ENCODE data around the gene LRRC8D. TPM values are rescaled to one million over a fixed set of nuclear protein-coding genes. Genes with fewer than 3 reads are reported as not detected.

LRRC8D gene
- total RNA-seq, 1 experiment from 2014 or later: 37.2 TPM

GRCh38 chr1:89965193-89965768 lies 144.4 kb downstream of the LRRC8D start:
- Histone ChIP-seq H3K27ac (ENCODE audit: insufficient read length, low read depth, low read length) (no peak overlapping the region), H4K8ac (replicated peaks; ENCODE audit: insufficient read length, low read depth, low read length) (no peak overlapping the region), H2BK120ac (ENCODE audit: low read depth, low read length, poor library complexity, severe bottlenecking) (no peak overlapping the region), H2BK15ac (ENCODE audit: low read depth, low read length) (no peak overlapping the region), H2BK12ac (ENCODE audit: insufficient read length, low read depth, low read length) (no peak overlapping the region), H3K14ac (ENCODE audit: insufficient read depth, low read length) (no peak overlapping the region), H2AK5ac (ENCODE audit: insufficient read length, low read length) (no peak overlapping the region), H4K20me1 (ENCODE audit: control insufficient read depth, insufficient read depth, insufficient read length) (no peaks in the 10 kb centered on the region), H2BK5ac (ENCODE audit: insufficient read length, low read length) (no peak overlapping the region), H3K23ac (ENCODE audit: insufficient read length, low read depth, low read length) (no peak overlapping the region), H2BK20ac (ENCODE audit: low read depth, low read length, poor library complexity, severe bottlenecking) (no peak overlapping the region), H3K79me1 (ENCODE audit: insufficient read depth, low read depth, low read length, poor library complexity, severe bottlenecking) (no peaks in the 10 kb centered on the region), H3T11ph (ENCODE audit: low read length) (no peak overlapping the region), H4K91ac (ENCODE audit: insufficient read length, low read depth, low read length) (no peak overlapping the region), H3K9ac (ENCODE audit: extremely low read depth, insufficient read length, low read length) (no peak overlapping the region), H3K4me2 (ENCODE audit: insufficient read depth, insufficient read length, low read length) (no peak overlapping the region), H4K5ac (ENCODE audit: insufficient read length, low read depth, low read length) (no peak overlapping the region), H3K9me3 (ENCODE audit: control insufficient read depth, low read depth, low read length) (no peaks in the 10 kb centered on the region), H3K4ac (ENCODE audit: low read depth, low read length) (no peak overlapping the region), H3K23me2 (ENCODE audit: insufficient read length, low read depth, low read length, poor library complexity, severe bottlenecking) (no peaks in the 10 kb centered on the region), H3K56ac (ENCODE audit: insufficient read length, low read depth, low read length) (no peak overlapping the region), H3K4me1 (ENCODE audit: insufficient read depth, low read length) (no peaks in the 10 kb centered on the region), H2AFZ (ENCODE audit: low read length) (no peak overlapping the region), H3K18ac (ENCODE audit: insufficient read length, low read depth, low read length) (no peak overlapping the region), H3K79me2 (ENCODE audit: insufficient read depth, low read length) (no peaks in the 10 kb centered on the region), H3K27me3 (ENCODE audit: insufficient read depth, low read length) (no peaks in the 10 kb centered on the region)
- H3K27me3 Mint-ChIP-seq (ENCODE audit: low read depth): no peaks in the 10 kb centered on the region; the same call in 1 of the 2 replicates
- no peak for TF ChIP-seq CTCF (conservative IDR thresholded peaks at IDR 0.05)
- no peak for DNase-seq
- H3K27ac Mint-ChIP-seq: no peak overlapping the region
- H3K4me3 Mint-ChIP-seq: no peak overlapping the region
- no peaks in the 10 kb centered on the region; a peak in 1 of 5 replicates for H3K9me3 Mint-ChIP-seq
- no peaks in the 10 kb centered on the region for H3K4me1 Mint-ChIP-seq
- H3K36me3 Mint-ChIP-seq (ENCODE audit: insufficient read depth in 1 of 3, low read depth in 3 of 3): peaks cover 0 to 2% (median 0%) of the 10 kb centered on the region in 3 experiments; a peak in 1 of 7 replicates
- WGBS (ENCODE audit: extremely low coverage, insufficient read length, low lambda C conversion rate): no CpG with 5 or more reads among the region's 4 CpGs

All from H9 (cell line).